ENCODE data around the gene LRRC55.
"Not testable (repeated sequence)": the region's sequence is repeated elsewhere in the genome, so short reads cannot be mapped to it uniquely, and the experiment has no call there.

The LRRC55 gene

DNA sequence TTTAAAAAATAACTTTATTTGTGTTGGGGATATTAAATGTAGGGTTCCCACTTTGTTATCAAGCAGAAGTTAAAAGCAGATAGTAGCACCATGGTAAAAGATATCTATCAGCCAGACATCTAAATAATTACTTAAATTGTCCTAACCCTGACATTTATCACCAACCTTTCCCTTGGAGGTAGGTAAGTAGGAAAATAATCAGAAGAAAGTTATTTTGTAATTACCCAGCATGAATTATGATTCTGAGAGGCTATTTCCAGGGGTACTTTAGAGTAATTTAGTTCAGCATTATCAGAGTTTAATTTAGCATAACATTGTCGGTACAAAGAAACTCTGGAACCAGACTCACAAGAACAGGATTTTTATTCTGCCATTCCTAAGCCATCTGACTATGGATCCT is 23.2 kb upstream of the LRRC55 start:
- Histone ChIP-seq H3K9me3 (ENCODE audit: control insufficient read depth in 2 of 2, low read length in 2 of 2) (no peaks in the 10 kb centered on the region), H3K27me3 (ENCODE audit: control insufficient read depth in 2 of 2, insufficient read depth in 2 of 2, low read length in 2 of 2) (no peaks in the 10 kb centered on the region), H3K36me3 (ENCODE audit: control insufficient read depth in 2 of 2, insufficient read depth in 2 of 2, low read length in 2 of 2) (no peaks in the 10 kb centered on the region), H3K9ac (ENCODE audit: low read depth in 1 of 2, low read length in 2 of 2) (no peak overlapping the region), H3K27ac (ENCODE audit: low read depth in 2 of 2, low read length in 2 of 2) (no peak overlapping the region), H3K4me1 (ENCODE audit: control insufficient read depth in 2 of 2, insufficient read depth in 2 of 2, low read length in 2 of 2) (no peaks in the 10 kb centered on the region), H3K4me3 (ENCODE audit: low read length in 2 of 2) (no peak overlapping the region)

GRCh38 chr11:57160665-57161064 is 21.1 kb upstream of the LRRC55 start:
- Histone ChIP-seq H3K27me3 (ENCODE audit: control insufficient read depth in 2 of 2, insufficient read depth in 2 of 2, low read length in 2 of 2) (no peaks in the 10 kb centered on the region), H3K27ac (ENCODE audit: low read depth in 2 of 2, low read length in 2 of 2) (no peak overlapping the region), H3K4me1 (ENCODE audit: control insufficient read depth in 2 of 2, insufficient read depth in 2 of 2, low read length in 2 of 2) (no peaks in the 10 kb centered on the region), H3K4me3 (ENCODE audit: low read length in 2 of 2) (no peak overlapping the region), H3K9ac (ENCODE audit: low read depth in 1 of 2, low read length in 2 of 2) (no peak overlapping the region), H3K9me3 (ENCODE audit: control insufficient read depth in 2 of 2, low read length in 2 of 2) (no peaks in the 10 kb centered on the region), H3K36me3 (ENCODE audit: control insufficient read depth in 2 of 2, insufficient read depth in 2 of 2, low read length in 2 of 2) (no peaks in the 10 kb centered on the region)

GRCh38 chr11:57161351-57161750 is 20.4 kb upstream of the LRRC55 start:
- no peaks in the 10 kb centered on the region for H3K27me3 ChIP-seq (ENCODE audit: control insufficient read depth in 2 of 2, insufficient read depth in 2 of 2, low read length in 2 of 2)
- no peaks in the 10 kb centered on the region for H3K9me3 ChIP-seq (ENCODE audit: control insufficient read depth in 2 of 2, low read length in 2 of 2)
- H3K27ac ChIP-seq (ENCODE audit: low read depth in 2 of 2, low read length in 2 of 2), result no peak overlapping the region
- no peaks in the 10 kb centered on the region for H3K4me1 ChIP-seq (ENCODE audit: control insufficient read depth in 2 of 2, insufficient read depth in 2 of 2, low read length in 2 of 2)
- H3K9ac ChIP-seq (ENCODE audit: low read depth in 1 of 2, low read length in 2 of 2), result no peak overlapping the region
- no peaks in the 10 kb centered on the region for H3K36me3 ChIP-seq (ENCODE audit: control insufficient read depth in 2 of 2, insufficient read depth in 2 of 2, low read length in 2 of 2)
- no peak overlapping the region for H3K4me3 ChIP-seq (ENCODE audit: low read length in 2 of 2)

GRCh38 chr11:57162179-57162898 is 19.4 kb upstream of the LRRC55 start:
- H3K36me3 ChIP-seq (ENCODE audit: control insufficient read depth in 2 of 2, insufficient read depth in 2 of 2, low read length in 2 of 2), result no peaks in the 10 kb centered on the region
- H3K9me3 ChIP-seq (ENCODE audit: control insufficient read depth in 2 of 2, low read length in 2 of 2), result no peaks in the 10 kb centered on the region
- H3K9ac ChIP-seq (ENCODE audit: low read depth in 1 of 2, low read length in 2 of 2), result no peak overlapping the region
- H3K27me3 ChIP-seq (ENCODE audit: control insufficient read depth in 2 of 2, insufficient read depth in 2 of 2, low read length in 2 of 2), result no peaks in the 10 kb centered on the region
- no peaks in the 10 kb centered on the region for H3K4me1 ChIP-seq (ENCODE audit: control insufficient read depth in 2 of 2, insufficient read depth in 2 of 2, low read length in 2 of 2)
- no peak overlapping the region for H3K27ac ChIP-seq (ENCODE audit: low read depth in 2 of 2, low read length in 2 of 2)
- H3K4me3 ChIP-seq (ENCODE audit: low read length in 2 of 2), result no peak overlapping the region

- Histone ChIP-seq H3K4me1 (ENCODE audit: control insufficient read depth in 2 of 2, insufficient read depth in 2 of 2, low read length in 2 of 2) (no peaks in the 10 kb centered on the region), H3K9ac (ENCODE audit: low read depth in 1 of 2, low read length in 2 of 2) (no peak overlapping the region), H3K36me3 (ENCODE audit: control insufficient read depth in 2 of 2, insufficient read depth in 2 of 2, low read length in 2 of 2) (no peaks in the 10 kb centered on the region), H3K4me3 (ENCODE audit: low read length in 2 of 2) (no peak overlapping the region), H3K9me3 (ENCODE audit: control insufficient read depth in 2 of 2, low read length in 2 of 2) (no peaks in the 10 kb centered on the region), H3K27ac (ENCODE audit: low read depth in 2 of 2, low read length in 2 of 2) (no peak overlapping the region), H3K27me3 (ENCODE audit: control insufficient read depth in 2 of 2, insufficient read depth in 2 of 2, low read length in 2 of 2) (no peaks in the 10 kb centered on the region)
Measured at GRCh38 chr11:57163160-57163868, 18.4 kb upstream of the LRRC55 start.

DNA sequence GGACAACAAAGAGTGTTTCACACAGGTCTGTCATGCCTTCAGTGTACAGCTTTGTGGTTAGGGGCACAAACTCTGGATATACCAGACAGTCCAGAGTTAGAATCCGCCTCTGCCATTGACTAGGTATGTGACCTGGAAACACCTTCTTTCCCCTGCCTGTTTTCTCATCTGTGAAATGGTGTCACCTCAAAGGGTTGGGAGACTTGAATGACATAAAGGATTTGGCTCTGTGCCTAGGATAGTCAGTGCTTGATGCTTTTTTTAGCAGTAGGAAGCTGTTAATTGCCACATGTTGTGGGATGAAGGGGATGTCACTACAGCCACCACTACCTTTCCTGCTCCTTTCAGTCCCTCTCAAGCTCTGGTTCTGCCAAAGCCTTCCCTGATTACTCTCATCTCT is 17.4 kb upstream of the LRRC55 start:
- H3K4me1 ChIP-seq (ENCODE audit: control insufficient read depth in 2 of 2, insufficient read depth in 2 of 2, low read length in 2 of 2), result no peaks in the 10 kb centered on the region
- no peak overlapping the region for H3K27ac ChIP-seq (ENCODE audit: low read depth in 2 of 2, low read length in 2 of 2)
- no peak overlapping the region for H3K9ac ChIP-seq (ENCODE audit: low read depth in 1 of 2, low read length in 2 of 2)
- H3K27me3 ChIP-seq (ENCODE audit: control insufficient read depth in 2 of 2, insufficient read depth in 2 of 2, low read length in 2 of 2), result no peaks in the 10 kb centered on the region
- no peaks in the 10 kb centered on the region for H3K9me3 ChIP-seq (ENCODE audit: control insufficient read depth in 2 of 2, low read length in 2 of 2)
- H3K4me3 ChIP-seq (ENCODE audit: low read length in 2 of 2), result no peak overlapping the region
- H3K36me3 ChIP-seq (ENCODE audit: control insufficient read depth in 2 of 2, insufficient read depth in 2 of 2, low read length in 2 of 2), result no peaks in the 10 kb centered on the region

- H3K27me3 ChIP-seq (ENCODE audit: control insufficient read depth in 2 of 2, insufficient read depth in 2 of 2, low read length in 2 of 2), result no peaks in the 10 kb centered on the region
- no peak overlapping the region for H3K9ac ChIP-seq (ENCODE audit: low read depth in 1 of 2, low read length in 2 of 2)
- no peaks in the 10 kb centered on the region for H3K36me3 ChIP-seq (ENCODE audit: control insufficient read depth in 2 of 2, insufficient read depth in 2 of 2, low read length in 2 of 2)
- no peaks in the 10 kb centered on the region for H3K9me3 ChIP-seq (ENCODE audit: control insufficient read depth in 2 of 2, low read length in 2 of 2)
- no peak overlapping the region for H3K27ac ChIP-seq (ENCODE audit: low read depth in 2 of 2, low read length in 2 of 2)
- no peak overlapping the region for H3K4me3 ChIP-seq (ENCODE audit: low read length in 2 of 2)
- H3K4me1 ChIP-seq (ENCODE audit: control insufficient read depth in 2 of 2, insufficient read depth in 2 of 2, low read length in 2 of 2), result no peaks in the 10 kb centered on the region
Measured at GRCh38 chr11:57167125-57167846, 14.5 kb upstream of the LRRC55 start.

DNA sequence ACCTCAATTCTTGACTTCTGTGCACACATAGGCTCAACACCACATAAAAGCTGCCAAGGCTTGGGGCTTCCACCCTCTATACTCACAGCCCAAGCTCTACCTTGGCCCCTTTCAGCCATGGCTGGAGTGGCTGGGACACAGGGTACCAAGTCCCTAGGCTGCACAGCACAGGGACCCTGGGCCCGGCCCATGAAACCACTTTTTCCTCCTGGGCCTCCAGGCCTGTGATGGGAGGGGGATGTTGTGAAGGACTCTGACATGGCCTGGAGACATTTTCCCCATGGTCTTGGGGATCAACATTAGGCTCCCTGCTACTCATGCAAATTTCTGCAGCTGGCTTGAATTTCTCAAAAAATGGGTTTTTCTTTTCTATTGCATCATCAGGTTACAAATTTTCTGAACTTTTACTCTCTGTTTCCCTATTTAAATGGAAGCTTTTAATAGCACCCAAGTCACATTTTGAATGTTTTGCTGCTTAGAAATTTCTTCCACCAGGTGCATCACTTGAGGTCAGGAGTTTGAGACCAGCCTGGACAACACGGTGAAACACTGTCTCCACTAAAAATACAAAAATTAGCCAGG is 11.9 kb upstream of the LRRC55 start:
- not testable (repeated sequence) for H3K27me3 ChIP-seq (ENCODE audit: control insufficient read depth in 2 of 2, insufficient read depth in 2 of 2, low read length in 2 of 2); H3K4me3 ChIP-seq (ENCODE audit: low read length in 2 of 2); H3K9ac ChIP-seq (ENCODE audit: low read depth in 1 of 2, low read length in 2 of 2); H3K9me3 ChIP-seq (ENCODE audit: control insufficient read depth in 2 of 2, low read length in 2 of 2); H3K27ac ChIP-seq (ENCODE audit: low read depth in 2 of 2, low read length in 2 of 2); H3K4me1 ChIP-seq (ENCODE audit: control insufficient read depth in 2 of 2, insufficient read depth in 2 of 2, low read length in 2 of 2); H3K36me3 ChIP-seq (ENCODE audit: control insufficient read depth in 2 of 2, insufficient read depth in 2 of 2, low read length in 2 of 2)

GRCh38 chr11:57172031-57172430 is 9.7 kb upstream of the LRRC55 start:
- H3K9me3 ChIP-seq (ENCODE audit: control insufficient read depth in 2 of 2, low read length in 2 of 2), result no peaks in the 10 kb centered on the region
- H3K4me3 ChIP-seq (ENCODE audit: low read length in 2 of 2), result no peak overlapping the region
- H3K36me3 ChIP-seq (ENCODE audit: control insufficient read depth in 2 of 2, insufficient read depth in 2 of 2, low read length in 2 of 2), result no peaks in the 10 kb centered on the region
- no peaks in the 10 kb centered on the region for H3K4me1 ChIP-seq (ENCODE audit: control insufficient read depth in 2 of 2, insufficient read depth in 2 of 2, low read length in 2 of 2)
- H3K9ac ChIP-seq (ENCODE audit: low read depth in 1 of 2, low read length in 2 of 2), result no peak overlapping the region
- no peaks in the 10 kb centered on the region for H3K27me3 ChIP-seq (ENCODE audit: control insufficient read depth in 2 of 2, insufficient read depth in 2 of 2, low read length in 2 of 2)
- no peak overlapping the region for H3K27ac ChIP-seq (ENCODE audit: low read depth in 2 of 2, low read length in 2 of 2)

GRCh38 chr11:57174656-57175055 is 7.1 kb upstream of the LRRC55 start:
- Histone ChIP-seq H3K36me3 (ENCODE audit: control insufficient read depth in 2 of 2, insufficient read depth in 2 of 2, low read length in 2 of 2) (no peaks in the 10 kb centered on the region), H3K9me3 (ENCODE audit: control insufficient read depth in 2 of 2, low read length in 2 of 2) (no peaks in the 10 kb centered on the region)

More at GRCh38 chr11:57174656-57175055, 7.1 kb upstream of the LRRC55 start:
- Histone ChIP-seq H3K4me1 (ENCODE audit: control insufficient read depth in 2 of 2, insufficient read depth in 2 of 2, low read length in 2 of 2) (no peaks in the 10 kb centered on the region), H3K27ac (ENCODE audit: low read depth in 2 of 2, low read length in 2 of 2) (no peak overlapping the region), H3K9ac (ENCODE audit: low read depth in 1 of 2, low read length in 2 of 2) (no peak overlapping the region), H3K27me3 (ENCODE audit: control insufficient read depth in 2 of 2, insufficient read depth in 2 of 2, low read length in 2 of 2) (no peaks in the 10 kb centered on the region), H3K4me3 (ENCODE audit: low read length in 2 of 2) (no peak overlapping the region)

All from mucosa of rectum (tissue), 2 donors.